VCaP (cell line): ENCODE results near the gene TBATA.

Experiments
- H3K27ac ChIP-seq: fragments of 450-650 bp; 2 replicates; pipeline ENCODE4 v1.5.1; 2017
- CTCF ChIP-seq: fragments of 450-650 bp; conservative IDR thresholded peaks from 2 replicates; pipeline ENCODE4 v1.5.1; 2017; ENCODE audit warnings: mild to moderate bottlenecking, moderate library complexity

Gene TBATA

GRCh38 chr10:70785190-70785589, at the start of gene TBATA:
TBATA (minus strand) TSS chr10:70785377; CDS start chr10:70783379, 1,998 bp downstream.
- no peak within 1 kb of the TSS for H3K27ac ChIP-seq
- no peak for TF ChIP-seq CTCF

DNA sequence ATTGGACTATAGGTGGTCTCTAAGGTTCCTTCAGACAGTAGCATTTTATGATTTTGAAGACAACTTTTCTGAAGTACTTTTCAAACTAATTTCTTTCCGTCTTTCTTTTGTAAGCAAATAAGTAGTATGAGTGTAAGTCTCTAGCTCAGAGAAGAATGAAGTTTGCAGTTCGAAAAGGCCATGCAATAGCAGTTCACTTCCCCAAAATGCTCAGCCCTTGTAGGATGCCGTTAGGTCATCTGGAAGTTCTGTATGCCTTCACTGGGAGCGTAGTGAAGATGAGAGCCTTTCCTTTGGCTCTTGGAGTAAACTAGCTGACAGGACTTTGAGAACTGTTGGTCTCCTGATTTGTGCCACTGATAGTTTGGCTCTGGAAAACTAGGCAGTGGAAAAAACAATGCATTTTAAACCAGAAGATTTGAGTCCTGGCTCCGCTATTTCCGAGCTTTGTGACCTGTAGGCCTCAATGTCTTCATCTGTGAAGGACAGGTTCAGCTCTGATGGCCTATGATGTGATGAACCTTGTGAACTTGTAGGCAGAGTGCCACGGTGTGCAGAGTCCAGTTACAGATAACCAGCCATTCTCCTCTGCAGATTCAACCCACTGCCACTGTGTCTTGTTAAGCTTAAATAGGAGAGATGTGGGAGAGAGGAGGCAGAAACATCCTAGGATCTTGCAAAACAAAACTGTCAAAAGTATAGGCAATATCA, 49.4 kb upstream of the TBATA start:
- no peak for TF ChIP-seq CTCF
- H3K27ac ChIP-seq = no peak overlapping the region

DNA sequence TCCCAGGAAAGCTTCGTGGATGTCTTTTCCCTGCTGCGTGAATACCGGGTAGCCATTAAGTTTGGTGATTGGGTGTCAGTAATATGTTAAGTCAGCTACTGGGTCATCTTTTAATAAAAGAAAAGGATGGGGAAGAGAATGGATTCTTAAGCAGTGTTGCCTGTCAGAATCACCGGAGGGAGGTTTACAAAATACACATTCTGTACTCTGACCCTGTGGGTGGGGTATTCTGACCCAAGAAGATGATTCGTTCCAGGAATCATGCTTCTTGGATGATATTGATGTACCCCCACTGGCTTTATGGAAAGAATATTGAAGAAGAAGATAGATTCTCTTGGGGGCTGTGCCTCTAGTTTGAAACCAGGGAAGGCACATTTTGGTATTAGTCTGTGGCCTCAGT, 48.8 kb upstream of the TBATA start:
- no peak for TF ChIP-seq CTCF
- H3K27ac ChIP-seq = no peak overlapping the region

GRCh38 chr10:70833601-70834000, 48.4 kb upstream of the TBATA start:
- TF ChIP-seq CTCF = no peak
- no peak overlapping the region for H3K27ac ChIP-seq

GRCh38 chr10:70832852-70833528, 47.8 kb upstream of the TBATA start:
- TF ChIP-seq CTCF = no peak
- H3K27ac ChIP-seq = no peak overlapping the region

GRCh38 chr10:70832221-70832620, 47.0 kb upstream of the TBATA start:
- no peak for TF ChIP-seq CTCF
- no peak overlapping the region for H3K27ac ChIP-seq

DNA sequence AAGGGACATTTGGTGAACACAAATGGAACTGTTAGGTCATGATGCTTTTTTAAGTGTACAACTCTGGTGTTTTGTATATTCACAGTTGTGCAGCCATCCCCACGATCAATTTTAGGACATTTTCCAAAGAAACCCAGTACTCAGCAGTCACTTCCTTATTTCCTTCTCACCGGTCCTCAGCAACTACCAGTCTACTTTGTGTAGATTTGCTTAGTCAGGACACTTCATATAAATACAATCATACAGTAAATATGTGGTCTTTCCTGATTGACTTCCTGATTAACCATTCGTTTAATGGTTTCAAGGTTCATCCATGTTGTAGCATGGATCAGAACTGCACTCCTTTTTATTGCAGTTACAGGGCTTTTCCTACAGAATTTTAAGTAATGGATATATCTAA, 45.0 kb upstream of the TBATA start:
- H3K27ac ChIP-seq = peak overlapping the region; percentile 48
- no peak for TF ChIP-seq CTCF
